Astrocyte of the cerebellum (primary cell): ENCODE measurements around the gene ZNF521.
"Not testable (repeated sequence)": the region's sequence is repeated elsewhere in the genome, so short reads cannot be mapped to it uniquely, and the experiment has no call there.

Source experiments
- DNase-seq: peaks from one replicate; pipeline ENCODE4 v3.0.0-alpha.2; 2011; ENCODE audit warnings: low read depth
- H3K4me3 ChIP-seq: 2 replicates; pipeline ENCODE4 v1.5.1; 2011; ENCODE audit warnings: mild to moderate bottlenecking, low read depth, low read length, moderate library complexity
- in situ Hi-C: cut with HindIII; loops from 2 replicates; pipeline ENCODE4 v1.10.0; 2017; ENCODE audit warnings: low sequenced_read_pairs
- TF ChIP-seq, protein P1 (sequence below): IDR thresholded peaks from 2 replicates; pipeline ENCODE4 v1.5.1; 2012; ENCODE audit warnings: low read length, low read depth, moderate library complexity, mild to moderate bottlenecking; ENCODE audit errors: missing control alignments

ZNF521 gene

DNA sequence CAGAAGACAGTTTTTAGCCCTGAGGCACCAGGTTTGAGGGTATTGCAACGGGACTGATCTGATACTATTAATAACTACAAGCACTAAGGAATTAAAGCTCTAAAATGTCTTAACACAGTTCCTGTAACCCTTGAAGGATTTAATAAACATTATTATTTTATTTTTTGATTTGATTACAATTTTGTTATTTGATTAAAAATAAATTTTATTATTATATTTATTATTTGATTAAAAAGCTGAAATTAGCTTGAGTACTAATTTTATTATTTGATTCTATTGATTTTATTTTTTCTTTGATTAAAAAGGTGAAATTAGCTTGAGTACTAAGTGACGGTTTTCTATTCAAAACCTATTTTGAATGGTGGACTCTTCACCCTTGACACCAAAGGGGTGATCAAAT, 307.3 kb downstream of the ZNF521 start:
- DNase-seq = no peak
- TF ChIP-seq, protein P1, sequence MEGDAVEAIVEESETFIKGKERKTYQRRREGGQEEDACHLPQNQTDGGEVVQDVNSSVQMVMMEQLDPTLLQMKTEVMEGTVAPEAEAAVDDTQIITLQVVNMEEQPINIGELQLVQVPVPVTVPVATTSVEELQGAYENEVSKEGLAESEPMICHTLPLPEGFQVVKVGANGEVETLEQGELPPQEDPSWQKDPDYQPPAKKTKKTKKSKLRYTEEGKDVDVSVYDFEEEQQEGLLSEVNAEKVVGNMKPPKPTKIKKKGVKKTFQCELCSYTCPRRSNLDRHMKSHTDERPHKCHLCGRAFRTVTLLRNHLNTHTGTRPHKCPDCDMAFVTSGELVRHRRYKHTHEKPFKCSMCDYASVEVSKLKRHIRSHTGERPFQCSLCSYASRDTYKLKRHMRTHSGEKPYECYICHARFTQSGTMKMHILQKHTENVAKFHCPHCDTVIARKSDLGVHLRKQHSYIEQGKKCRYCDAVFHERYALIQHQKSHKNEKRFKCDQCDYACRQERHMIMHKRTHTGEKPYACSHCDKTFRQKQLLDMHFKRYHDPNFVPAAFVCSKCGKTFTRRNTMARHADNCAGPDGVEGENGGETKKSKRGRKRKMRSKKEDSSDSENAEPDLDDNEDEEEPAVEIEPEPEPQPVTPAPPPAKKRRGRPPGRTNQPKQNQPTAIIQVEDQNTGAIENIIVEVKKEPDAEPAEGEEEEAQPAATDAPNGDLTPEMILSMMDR = no peak
- in situ Hi-C loops = no loop called here
- H3K4me3 ChIP-seq = no peak overlapping the region

GRCh38 chr18:25043104-25043503, 308.9 kb downstream of the ZNF521 start:
- in situ Hi-C loops = no loop called here
- H3K4me3 ChIP-seq = no peak overlapping the region
- TF ChIP-seq, protein P1 = no peak
- no peak for DNase-seq

DNA sequence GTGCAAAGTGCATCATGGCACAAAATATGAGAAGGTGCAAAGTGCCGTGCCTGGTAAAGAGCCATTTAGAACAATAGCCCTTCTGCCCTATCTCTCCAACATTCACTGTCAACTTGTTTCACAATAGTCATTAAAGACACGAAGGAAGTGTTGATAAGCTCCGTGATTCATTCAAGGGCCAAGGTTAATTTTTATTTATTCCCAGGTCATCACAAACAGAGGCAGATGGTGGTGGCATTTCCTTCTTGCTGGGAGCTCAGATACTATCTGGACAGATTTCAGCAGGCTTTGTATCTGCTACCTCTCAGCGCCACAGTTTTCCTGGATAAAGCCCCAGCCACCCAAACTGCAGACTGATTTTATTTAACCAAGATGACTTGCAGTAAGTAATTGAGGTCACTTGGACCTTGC, 309.3 kb downstream of the ZNF521 start:
- DNase-seq = no peak
- in situ Hi-C loops = no loop called here
- H3K4me3 ChIP-seq = no peak overlapping the region
- TF ChIP-seq, protein P1 = no peak

GRCh38 chr18:25039781-25040180, 312.2 kb downstream of the ZNF521 start:
- no peak overlapping the region for H3K4me3 ChIP-seq
- in situ Hi-C loops = no loop called here
- TF ChIP-seq, protein P1 = no peak
- DNase-seq = no peak

- DNase-seq = no peak
- TF ChIP-seq, protein P1 = no peak
- in situ Hi-C loops = no loop called here
- no peak overlapping the region for H3K4me3 ChIP-seq
These were observed 313.7 kb downstream of the ZNF521 start for GRCh38 chr18:25038261-25038660.

GRCh38 chr18:25033747-25034471, 318.1 kb downstream of the ZNF521 start:
- in situ Hi-C loops = no loop called here
- TF ChIP-seq, protein P1 = no peak
- DNase-seq = no peak
- no peak overlapping the region for H3K4me3 ChIP-seq

- DNase-seq, in situ Hi-C loops: not testable (repeated sequence)
These were observed 318.8 kb downstream of the ZNF521 start for GRCh38 chr18:25033175-25033574.

More at GRCh38 chr18:25033175-25033574, 318.8 kb downstream of the ZNF521 start:
- not testable (repeated sequence) for H3K4me3 ChIP-seq
